DOHH2 (cell line): ENCODE data around the gene GLI3.

Experiments used
- H3F3A ChIP-seq: fragments of 200-600 bp; sonication (generic), shearing (Covaris generic); 2 replicates; pipeline ENCODE4 v1.6.0; 2016; ENCODE audit warnings: antibody characterized with exemption, mild to moderate bottlenecking; ENCODE audit not compliant: control insufficient read depth, insufficient read depth
- H3K27ac ChIP-seq: fragments of 200-600 bp; sonication (generic); 2 replicates; pipeline ENCODE4 v1.5.1; 2014; ENCODE audit warnings: low read depth, mild to moderate bottlenecking, low read length, moderate library complexity
- H3K27me3 ChIP-seq: fragments of 200-600 bp; sonication (generic); 2 replicates; pipeline ENCODE4 v1.6.1; 2014; ENCODE audit warnings: mild to moderate bottlenecking, low read length, mixed read lengths; ENCODE audit not compliant: control insufficient read depth
- H3K36me3 ChIP-seq: fragments of 200-600 bp; sonication (generic); 2 replicates; pipeline ENCODE4 v1.6.1; 2014; ENCODE audit warnings: mild to moderate bottlenecking, low read length, moderate library complexity, mixed read lengths; ENCODE audit not compliant: control insufficient read depth
- H3K4me1 ChIP-seq: fragments of 200-600 bp; sonication (generic); 2 replicates; pipeline ENCODE4 v1.6.1; 2014; ENCODE audit warnings: mild to moderate bottlenecking, low read length, mixed read lengths; ENCODE audit not compliant: control insufficient read depth
- H3K4me2 ChIP-seq: fragments of 200-600 bp; sonication (generic); 2 replicates; pipeline ENCODE4 v1.6.0; 2014; ENCODE audit warnings: mild to moderate bottlenecking, low read length, moderate library complexity
- H3K4me3 ChIP-seq: fragments of 200-600 bp; sonication (generic); 2 replicates; pipeline ENCODE4 v1.5.1; 2014; ENCODE audit warnings: mild to moderate bottlenecking, low read length, mixed read lengths
- H3K79me2 ChIP-seq: fragments of 200-600 bp; sonication (generic); 2 replicates; pipeline ENCODE4 v1.6.1; 2014; ENCODE audit warnings: mild to moderate bottlenecking, low read length, mixed read lengths; ENCODE audit not compliant: control insufficient read depth
- H3K9me2 ChIP-seq: fragments of 200-600 bp; sonication (generic); replicated peaks from 2 replicates; pipeline ENCODE4 v1.6.1; 2014; ENCODE audit warnings: mild to moderate bottlenecking, low read length, mixed read lengths; ENCODE audit not compliant: control insufficient read depth
- H3K9me3 ChIP-seq: fragments of 200-600 bp; sonication (generic); 2 replicates; pipeline ENCODE4 v1.6.1; 2014; ENCODE audit warnings: antibody characterized with exemption, low read length, mixed read lengths; ENCODE audit not compliant: control insufficient read depth, insufficient read depth
- H4K20me1 ChIP-seq: fragments of 200-600 bp; sonication (generic); 2 replicates; pipeline ENCODE4 v1.6.0; 2014; ENCODE audit warnings: low read depth, mild to moderate bottlenecking, antibody characterized with exemption, low read length, moderate library complexity; ENCODE audit not compliant: control insufficient read depth, insufficient read depth
- EZH2phosphoT487 ChIP-seq: fragments of 200-600 bp; sonication (generic); IDR thresholded peaks from 2 replicates; pipeline ENCODE4 v1.6.1; 2017; ENCODE audit warnings: borderline replicate concordance, mild to moderate bottlenecking, antibody characterized with exemption, low read length, moderate library complexity, mixed read lengths
- TF ChIP-seq, protein P1 (sequence below): fragments of 200-600 bp; sonication (generic); IDR thresholded peaks from one replicate; pipeline ENCODE4 v1.5.1; 2014; ENCODE audit warnings: antibody characterized with exemption, mild to moderate bottlenecking, low read depth, low read length; ENCODE audit not compliant: poor library complexity, severe bottlenecking

GLI3 gene

GRCh38 chr7:41981046-41982040 lies 255.7 kb downstream of the GLI3 start:
- no peaks in the 10 kb centered on the region for H3K4me1 ChIP-seq
- H3K4me2 ChIP-seq, result no peak overlapping the region
- H4K20me1 ChIP-seq, result no peaks in the 10 kb centered on the region
- no peak overlapping the region for H3K27ac ChIP-seq
- H3K79me2 ChIP-seq, result no peaks in the 10 kb centered on the region
- no peak overlapping the region for H3K4me3 ChIP-seq
- no peaks in the 10 kb centered on the region for H3K9me3 ChIP-seq
- no peak for TF ChIP-seq EZH2phosphoT487
- TF ChIP-seq, protein P1, sequence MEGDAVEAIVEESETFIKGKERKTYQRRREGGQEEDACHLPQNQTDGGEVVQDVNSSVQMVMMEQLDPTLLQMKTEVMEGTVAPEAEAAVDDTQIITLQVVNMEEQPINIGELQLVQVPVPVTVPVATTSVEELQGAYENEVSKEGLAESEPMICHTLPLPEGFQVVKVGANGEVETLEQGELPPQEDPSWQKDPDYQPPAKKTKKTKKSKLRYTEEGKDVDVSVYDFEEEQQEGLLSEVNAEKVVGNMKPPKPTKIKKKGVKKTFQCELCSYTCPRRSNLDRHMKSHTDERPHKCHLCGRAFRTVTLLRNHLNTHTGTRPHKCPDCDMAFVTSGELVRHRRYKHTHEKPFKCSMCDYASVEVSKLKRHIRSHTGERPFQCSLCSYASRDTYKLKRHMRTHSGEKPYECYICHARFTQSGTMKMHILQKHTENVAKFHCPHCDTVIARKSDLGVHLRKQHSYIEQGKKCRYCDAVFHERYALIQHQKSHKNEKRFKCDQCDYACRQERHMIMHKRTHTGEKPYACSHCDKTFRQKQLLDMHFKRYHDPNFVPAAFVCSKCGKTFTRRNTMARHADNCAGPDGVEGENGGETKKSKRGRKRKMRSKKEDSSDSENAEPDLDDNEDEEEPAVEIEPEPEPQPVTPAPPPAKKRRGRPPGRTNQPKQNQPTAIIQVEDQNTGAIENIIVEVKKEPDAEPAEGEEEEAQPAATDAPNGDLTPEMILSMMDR, result no peak
- H3K36me3 ChIP-seq, result no peaks in the 10 kb centered on the region
- peaks cover 12% of the 10 kb centered on the region; the same call in 1 of the 2 replicates for H3K27me3 ChIP-seq
- no peaks in the 10 kb centered on the region for H3F3A ChIP-seq
- no peaks in the 10 kb centered on the region for H3K9me2 ChIP-seq

- H3K4me2 ChIP-seq, result no peak overlapping the region
- H4K20me1 ChIP-seq, result no peaks in the 10 kb centered on the region
- no peaks in the 10 kb centered on the region for H3K79me2 ChIP-seq
- peaks cover 19% of the 10 kb centered on the region; the same call in 1 of the 2 replicates for H3K27me3 ChIP-seq
- H3K36me3 ChIP-seq, result no peaks in the 10 kb centered on the region
- no peaks in the 10 kb centered on the region for H3F3A ChIP-seq
- TF ChIP-seq, protein P1, result peak; percentile 86
- TF ChIP-seq EZH2phosphoT487, result no peak
- no peak overlapping the region for H3K4me3 ChIP-seq
- no peak overlapping the region for H3K27ac ChIP-seq
- no peaks in the 10 kb centered on the region for H3K9me3 ChIP-seq
- no peaks in the 10 kb centered on the region for H3K9me2 ChIP-seq
- H3K4me1 ChIP-seq, result no peaks in the 10 kb centered on the region
Measured at GRCh38 chr7:41979834-41980307, 257.1 kb downstream of the GLI3 start.

GRCh38 chr7:41978858-41979257 lies 258.2 kb downstream of the GLI3 start:
- no peaks in the 10 kb centered on the region for H3K9me3 ChIP-seq
- no peaks in the 10 kb centered on the region for H3F3A ChIP-seq
- no peak overlapping the region for H3K4me2 ChIP-seq
- no peaks in the 10 kb centered on the region for H3K9me2 ChIP-seq
- H3K27me3 ChIP-seq, result peaks cover 20% of the 10 kb centered on the region; the same call in 1 of the 2 replicates
- H3K4me3 ChIP-seq, result no peak overlapping the region
- no peak for TF ChIP-seq EZH2phosphoT487
- TF ChIP-seq, protein P1, result no peak
- no peak overlapping the region for H3K27ac ChIP-seq
- H3K79me2 ChIP-seq, result no peaks in the 10 kb centered on the region
- no peaks in the 10 kb centered on the region for H3K4me1 ChIP-seq
- no peaks in the 10 kb centered on the region for H3K36me3 ChIP-seq
- H4K20me1 ChIP-seq, result no peaks in the 10 kb centered on the region
